Type B pancreatic cell (in vitro differentiated cells): ENCODE measurements around the gene AGBL3. TPM values are rescaled to one million over a fixed set of nuclear protein-coding genes. Genes with fewer than 3 reads are reported as not detected.

Source experiments
- DNase-seq: peaks from one replicate; pipeline ENCODE4 v3.0.0; 2021; ENCODE audit warnings: mixed read lengths; ENCODE audit not compliant: unreplicated experiment; ENCODE audit errors: extremely low spot score
- H3K27ac Mint-ChIP-seq: 2 replicates; pipeline ENCODE4 v1.8.0; 2021; ENCODE audit warnings: mild to moderate bottlenecking, mixed read lengths
- H3K27me3 Mint-ChIP-seq: 2 replicates; pipeline ENCODE4 v1.8.0; 2021; ENCODE audit warnings: mixed read lengths
- H3K36me3 Mint-ChIP-seq: 2 replicates; pipeline ENCODE4 v1.8.0; 2021; ENCODE audit warnings: mixed read lengths
- H3K4me1 Mint-ChIP-seq: one replicate; pipeline ENCODE4 v1.8.0; 2021; ENCODE audit warnings: mixed read lengths; ENCODE audit not compliant: unreplicated experiment
- H3K4me3 Mint-ChIP-seq: 2 replicates; pipeline ENCODE4 v1.8.0; 2021; ENCODE audit warnings: mild to moderate bottlenecking, mixed read lengths
- H3K9me3 Mint-ChIP-seq: 2 replicates; pipeline ENCODE4 v1.8.0; 2021; ENCODE audit warnings: mixed read lengths
- CTCF ChIP-seq: fragments of 200-600 bp; sonication (generic); conservative IDR thresholded peaks from 2 replicates; pipeline ENCODE4 v1.5.0; 2021; ENCODE audit warnings: antibody characterized with exemption, mild to moderate bottlenecking
- total RNA-seq: library from RNA; stranded (reverse); gene quantifications from 2 replicates; pipeline ENCODE4 v1.2.1, GENCODE V29; 2021; ENCODE audit warnings: low replicate concordance

Gene AGBL3
- total RNA-seq, 1 donor from 2014 or later, result 3.2 TPM

- Mint-ChIP-seq H3K27me3 (no peaks in the 10 kb centered on the region), H3K27ac (no peak overlapping the region), H3K4me3 (no peak overlapping the region), H3K9me3 (no peaks in the 10 kb centered on the region), H3K4me1 (no peaks in the 10 kb centered on the region), H3K36me3 (no peaks in the 10 kb centered on the region)
- DNase-seq, result no peak
- TF ChIP-seq CTCF, result no peak
These were observed 108.3 kb downstream of the AGBL3 start for GRCh38 chr7:135094472-135095237.

- no peak for TF ChIP-seq CTCF
These were observed 109.1 kb downstream of the AGBL3 start for GRCh38 chr7:135095450-135095849.

DNA sequence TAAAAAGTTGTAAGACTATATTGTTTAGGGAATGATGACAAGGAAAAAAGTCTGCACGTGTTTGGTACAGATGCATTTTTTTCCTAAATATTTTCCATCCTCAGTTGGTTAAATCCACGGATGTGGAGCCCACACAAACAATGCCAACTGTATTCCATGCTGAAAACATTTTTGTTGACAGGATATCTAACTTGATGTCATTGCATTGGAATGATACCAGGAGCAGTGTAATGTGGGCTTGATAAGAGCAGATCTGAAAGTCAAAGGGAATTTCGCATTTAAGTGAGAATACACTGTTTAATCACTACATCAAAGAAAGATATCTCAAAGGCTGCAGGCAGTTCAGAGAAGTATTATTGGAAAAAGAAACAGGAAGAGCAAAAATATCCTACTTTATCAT is 112.1 kb downstream of the AGBL3 start:
- Mint-ChIP-seq H3K4me3 (no peak overlapping the region), H3K9me3 (no peaks in the 10 kb centered on the region), H3K4me1 (no peaks in the 10 kb centered on the region), H3K27me3 (no peaks in the 10 kb centered on the region), H3K27ac (no peak overlapping the region), H3K36me3 (no peaks in the 10 kb centered on the region)
- DNase-seq, result no peak
- TF ChIP-seq CTCF, result no peak

More at GRCh38 chr7:135095450-135095849, 109.1 kb downstream of the AGBL3 start:
- no peaks in the 10 kb centered on the region for H3K4me1 Mint-ChIP-seq
- no peaks in the 10 kb centered on the region for H3K27me3 Mint-ChIP-seq
- no peaks in the 10 kb centered on the region for H3K9me3 Mint-ChIP-seq
- H3K36me3 Mint-ChIP-seq, result no peaks in the 10 kb centered on the region
- no peak for DNase-seq
- H3K4me3 Mint-ChIP-seq, result no peak overlapping the region
- no peak overlapping the region for H3K27ac Mint-ChIP-seq

DNA sequence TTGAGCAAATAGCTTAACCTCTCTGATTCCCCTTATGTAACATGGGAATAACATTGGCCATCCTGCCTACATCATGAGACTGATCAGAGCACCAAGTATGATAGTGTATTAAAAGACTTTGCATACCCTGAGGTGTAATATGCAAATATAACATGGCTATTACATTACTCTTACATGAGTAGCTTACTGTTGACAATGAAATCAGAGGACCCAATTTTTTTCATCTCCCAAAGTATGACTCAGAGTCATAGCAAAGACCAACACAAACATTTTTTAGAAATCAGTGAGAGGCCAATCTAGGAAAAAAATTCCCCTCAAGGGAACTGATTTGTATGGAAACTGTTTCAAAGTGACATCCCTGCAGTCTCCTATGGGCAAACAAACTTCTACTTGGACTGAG is 114.5 kb downstream of the AGBL3 start:
- H3K4me3 Mint-ChIP-seq, result no peak overlapping the region
- no peak overlapping the region for H3K27ac Mint-ChIP-seq
- no peak for DNase-seq
- no peaks in the 10 kb centered on the region for H3K36me3 Mint-ChIP-seq
- no peaks in the 10 kb centered on the region for H3K4me1 Mint-ChIP-seq
- H3K9me3 Mint-ChIP-seq, result no peaks in the 10 kb centered on the region
- no peak for TF ChIP-seq CTCF
- H3K27me3 Mint-ChIP-seq, result no peaks in the 10 kb centered on the region

DNA sequence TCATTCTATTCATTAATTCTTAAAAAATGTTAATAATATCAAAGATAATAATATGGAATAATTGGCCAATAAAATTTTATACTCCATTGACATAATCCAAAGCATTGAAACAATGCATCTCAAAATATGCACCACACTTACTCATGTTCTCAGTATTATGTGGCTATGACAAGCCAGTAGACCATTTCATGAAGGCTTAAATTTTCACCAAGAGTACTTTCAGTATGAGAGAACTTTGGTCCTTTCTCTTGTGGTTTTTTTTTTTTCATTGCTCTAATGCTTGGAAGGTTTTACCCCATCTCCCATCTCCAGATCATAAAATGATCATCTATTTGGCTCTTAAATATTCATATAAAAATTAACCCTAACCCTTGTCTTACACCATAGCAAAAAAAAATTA is 116.1 kb downstream of the AGBL3 start:
- no peaks in the 10 kb centered on the region for H3K36me3 Mint-ChIP-seq
- peaks cover 5% of the 10 kb centered on the region for H3K27me3 Mint-ChIP-seq
- TF ChIP-seq CTCF, result no peak
- DNase-seq, result no peak
- H3K4me1 Mint-ChIP-seq, result no peaks in the 10 kb centered on the region
- no peaks in the 10 kb centered on the region for H3K9me3 Mint-ChIP-seq
- no peak overlapping the region for H3K27ac Mint-ChIP-seq
- no peak overlapping the region for H3K4me3 Mint-ChIP-seq
